GM12892 (cell line): ENCODE results near the gene CCDC30.

ENCODE experiments used
- POLR2A ChIP-seq: IDR thresholded peaks from 2 replicates; pipeline ENCODE4 v1.6.1; 2011; ENCODE audit warnings: low read depth, low read length, control low read depth
- POLR2AphosphoS5 ChIP-seq: IDR thresholded peaks from 2 replicates; pipeline ENCODE4 v1.6.1; 2011; ENCODE audit warnings: low read depth, low read length, control low read depth

- no peak for TF ChIP-seq POLR2A
- no peak for TF ChIP-seq POLR2AphosphoS5
Observed at GRCh38 chr1:42506576-42506975, 43.5 kb downstream of the CCDC30 start.
